Measurements from ENCODE around the gene SRF. TPM values are rescaled to one million over a fixed set of nuclear protein-coding genes. Genes with fewer than 3 reads are reported as not detected.

Gene SRF
- total RNA-seq, 1 experiment from 2014 or later: 46.2 TPM

GRCh38 chr6:43205849-43206248, 34.8 kb downstream of the SRF start (continued):
- no peak for TF ChIP-seq AFF4 (CRISPR knock-in tag; IDR thresholded peaks at IDR 0.05; ENCODE audit: borderline replicate concordance)
- TF ChIP-seq ZNF317 (CRISPR knock-in tag; IDR thresholded peaks at IDR 0.05; ENCODE audit: borderline replicate concordance, low read depth): no peak
- no peak for TF ChIP-seq CBFB (CRISPR knock-in tag; IDR thresholded peaks at IDR 0.05; ENCODE audit: low read depth)
- no peak for TF ChIP-seq IRF2 (CRISPR knock-in tag; IDR thresholded peaks at IDR 0.05; ENCODE audit: borderline replicate concordance, low read depth)
- no peak for TF ChIP-seq NFYB (CRISPR knock-in tag; conservative IDR thresholded peaks at IDR 0.05; ENCODE audit: low read depth)

GRCh38 chr6:43207286-43207685, 36.2 kb downstream of the SRF start:
- no peaks in the 10 kb centered on the region; the same call in 1 of the 2 replicates for H3K27me3 Mint-ChIP-seq (ENCODE audit: low read depth)
- DNase-seq (ENCODE audit: low spot score) (no peak), ATAC-seq (no peak)

More at GRCh38 chr6:43207286-43207685, 36.2 kb downstream of the SRF start:
- Mint-ChIP-seq H3K4me3 (no peak overlapping the region), H3K27ac (no peak overlapping the region), H3K36me3 (no peaks in the 10 kb centered on the region), H3K9me3 (no peaks in the 10 kb centered on the region), H3K4me1 (0 out of 2 replicates have a peak, but pooled peaks cover 2% of the 10 kb centered on the region)
- CTCF ChIA-PET: no interaction called here
- POLR2A ChIA-PET: no interaction called here
- TF ChIP-seq JAZF1 (CRISPR knock-in tag; IDR thresholded peaks at IDR 0.05) (no peak), FOXP4 (CRISPR knock-in tag; IDR thresholded peaks at IDR 0.05) (no peak), NFYB (CRISPR knock-in tag; conservative IDR thresholded peaks at IDR 0.05; ENCODE audit: low read depth) (no peak), AFF4 (CRISPR knock-in tag; IDR thresholded peaks at IDR 0.05; ENCODE audit: borderline replicate concordance) (no peak), GRHL2 (CRISPR knock-in tag; IDR thresholded peaks at IDR 0.05; ENCODE audit: insufficient replicate concordance, severe bottlenecking) (no peak), HMGA2 (CRISPR knock-in tag; IDR thresholded peaks at IDR 0.05) (peak; percentile 85)

Measured in WTC11 (cell line).